Esophagus muscularis mucosa (tissue), 4 donors: ENCODE data around the gene SLC2A5. TPM values are rescaled to one million over a fixed set of nuclear protein-coding genes. Genes with fewer than 3 reads are reported as not detected.

Source experiments
- DNase-seq: peaks from one replicate; pipeline ENCODE4 v3.0.0-alpha.2; 2017; ENCODE audit errors: extremely low spot score
- H3K27ac ChIP-seq, 4 donors: fragments of 200-600 bp; sonication (generic); replicated peaks in 1 of 4; 1 replicate in 3 of 4; 2 replicates in 1 of 4; pipeline ENCODE4 v1.5.1; 2016 to 2019; ENCODE audit warnings: mild to moderate bottlenecking in 1 of 4
- H3K27me3 ChIP-seq, 4 donors: fragments of 200-600 bp; sonication (generic); one replicate each; pipeline versions ENCODE4 v1.5.1 to v1.6.0; 2016 to 2019
- H3K36me3 ChIP-seq, 4 donors: fragments of 200-600 bp; sonication (generic); one replicate each; pipeline ENCODE4 v1.5.1; 2016 to 2019
- H3K4me1 ChIP-seq, 4 donors: fragments of 200-600 bp; sonication (generic); one replicate each; pipeline ENCODE4 v1.5.1; 2016 to 2019
- H3K4me3 ChIP-seq, 4 donors: fragments of 200-600 bp; sonication (generic); 1 replicate in 2 of 4; 2 replicates in 2 of 4; pipeline ENCODE4 v1.5.1; 2016 to 2019; ENCODE audit warnings: mild to moderate bottlenecking in 4 of 4, moderate library complexity in 1 of 4
- H3K9me3 ChIP-seq, 4 donors: fragments of 200-600 bp; sonication (generic); 1 replicate in 3 of 4; 2 replicates in 1 of 4; pipeline ENCODE4 v1.5.1; 2016 to 2019
- EP300 ChIP-seq: sonication (generic); formaldehyde crosslinking; IDR thresholded peaks from one replicate; pipeline ENCODE4 v1.6.1; 2017; ENCODE audit warnings: antibody characterized with exemption
- POLR2A ChIP-seq: fragments of 450-650 bp; IDR thresholded peaks from one replicate; pipeline ENCODE4 v1.6.1; 2017; ENCODE audit warnings: antibody characterized with exemption, moderate library complexity, mild to moderate bottlenecking, low read depth
- POLR2AphosphoS5 ChIP-seq, 2 donors: sonication (generic); formaldehyde crosslinking; IDR thresholded peaks; one replicate each; pipeline ENCODE4 v1.6.1; 2017; ENCODE audit warnings: antibody characterized with exemption in 2 of 2
- WGBS: methylation state at CpG from one replicate; pipeline ENCODE4 v1.1.5; 2018; 5-methylcytosine and 5-hydroxymethylcytosine counted together
- intact Hi-C: fragments of 100-400 bp; cut with DNase I; formaldehyde crosslinking; loops from one replicate; pipeline ENCODE4 v1.15.1; 2023
- total RNA-seq, 4 donors: library from RNA; depleted of rRNA; stranded (reverse); fragments of >200 nt; gene quantifications; one replicate each; pipeline versions ENCODE4 v1.1.0 to v1.2.1, GENCODE V29; 2016
- TF ChIP-seq, protein P1 (sequence below), 3 experiments: fragments of 200-600 bp in 2 of 3; fragments of 450-650 bp in 1 of 3; sonication (generic) in 2 of 3; IDR thresholded peaks; one replicate each; pipeline ENCODE4 v1.5.1; 2017 to 2019; ENCODE audit warnings: antibody characterized with exemption in 3 of 3, mild to moderate bottlenecking in 2 of 3, moderate library complexity in 1 of 3

SLC2A5 gene
- total RNA-seq, 4 donors from 2014 or later, result 0.06 to 2.0 (median 0.57) TPM; not detected in 1

DNA sequence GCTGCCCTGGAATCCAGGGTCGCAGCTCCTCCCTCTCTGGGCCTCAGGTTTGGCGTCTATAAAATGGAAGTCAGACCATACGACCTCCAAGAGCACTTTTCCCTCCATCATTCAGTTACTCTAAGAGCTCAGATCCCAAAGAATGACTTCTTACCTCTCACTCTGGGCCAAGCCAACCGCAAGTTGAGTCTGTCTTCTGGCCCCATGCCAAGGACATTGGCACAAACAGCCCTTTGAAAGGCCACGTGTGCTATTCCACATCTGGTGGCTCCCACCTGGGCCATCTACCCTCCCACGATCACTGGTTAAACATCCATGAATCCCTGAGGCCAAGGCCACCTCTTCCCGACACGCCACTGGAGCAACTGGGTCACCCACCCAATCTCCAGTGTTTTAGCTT, 55.6 kb downstream of the SLC2A5 start:
- 83% methylated on average over 8 of the region's 8 CpGs for WGBS
- Histone ChIP-seq H3K27me3 (no peaks in the 10 kb centered on the region), H3K9me3 (no peaks in the 10 kb centered on the region), H3K4me3 (no peak overlapping the region), H3K27ac (no peak overlapping the region), H3K4me1 (peaks cover 0 to 10% (median 0%) of the 10 kb centered on the region in 4 donors), H3K36me3 (no peaks in the 10 kb centered on the region)
- TF ChIP-seq EP300, result no peak
- TF ChIP-seq POLR2AphosphoS5 (IDR thresholded peaks at IDR 0.05), result no peak
- no peak for TF ChIP-seq POLR2A
- TF ChIP-seq, protein P1, sequence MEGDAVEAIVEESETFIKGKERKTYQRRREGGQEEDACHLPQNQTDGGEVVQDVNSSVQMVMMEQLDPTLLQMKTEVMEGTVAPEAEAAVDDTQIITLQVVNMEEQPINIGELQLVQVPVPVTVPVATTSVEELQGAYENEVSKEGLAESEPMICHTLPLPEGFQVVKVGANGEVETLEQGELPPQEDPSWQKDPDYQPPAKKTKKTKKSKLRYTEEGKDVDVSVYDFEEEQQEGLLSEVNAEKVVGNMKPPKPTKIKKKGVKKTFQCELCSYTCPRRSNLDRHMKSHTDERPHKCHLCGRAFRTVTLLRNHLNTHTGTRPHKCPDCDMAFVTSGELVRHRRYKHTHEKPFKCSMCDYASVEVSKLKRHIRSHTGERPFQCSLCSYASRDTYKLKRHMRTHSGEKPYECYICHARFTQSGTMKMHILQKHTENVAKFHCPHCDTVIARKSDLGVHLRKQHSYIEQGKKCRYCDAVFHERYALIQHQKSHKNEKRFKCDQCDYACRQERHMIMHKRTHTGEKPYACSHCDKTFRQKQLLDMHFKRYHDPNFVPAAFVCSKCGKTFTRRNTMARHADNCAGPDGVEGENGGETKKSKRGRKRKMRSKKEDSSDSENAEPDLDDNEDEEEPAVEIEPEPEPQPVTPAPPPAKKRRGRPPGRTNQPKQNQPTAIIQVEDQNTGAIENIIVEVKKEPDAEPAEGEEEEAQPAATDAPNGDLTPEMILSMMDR (IDR thresholded peaks at IDR 0.05), result no peak
- intact Hi-C loops, result no loop called here
- DNase-seq, result no peak

DNA sequence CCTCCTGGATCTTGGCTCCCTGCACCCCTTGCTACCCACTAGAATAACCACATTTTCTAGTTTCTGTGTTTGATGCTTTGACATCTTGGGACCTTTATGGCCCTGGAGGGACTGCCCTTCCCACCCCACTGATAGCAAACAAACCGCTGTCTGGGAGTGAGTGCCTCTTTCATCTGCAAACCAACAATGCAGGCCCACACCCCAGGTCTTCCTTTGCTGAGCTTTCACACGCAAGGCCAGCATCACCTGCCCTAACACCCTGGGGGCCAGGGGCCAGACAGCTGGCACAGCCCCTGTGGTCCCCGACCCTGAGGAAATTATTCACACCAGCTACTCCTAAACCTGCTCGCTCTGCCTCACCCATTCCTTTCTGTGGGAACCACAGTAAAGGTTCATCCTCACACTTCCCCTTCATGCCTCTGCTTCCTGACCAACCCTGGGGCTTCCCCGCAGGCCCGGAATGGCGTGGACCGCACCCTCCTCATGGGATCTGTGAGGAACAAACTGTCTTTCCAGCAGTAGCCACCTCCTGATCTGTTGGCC, 58.6 kb downstream of the SLC2A5 start:
- no peak for DNase-seq
- 76% methylated on average over 7 of the region's 8 CpGs for WGBS
- TF ChIP-seq POLR2A (no peak), POLR2AphosphoS5 (IDR thresholded peaks at IDR 0.05) (peak; percentile 24 to 29), EP300 (no peak)
- TF ChIP-seq, protein P1 (IDR thresholded peaks at IDR 0.05), result no peak
- H3K4me3 ChIP-seq, result no peak overlapping the region
- H3K27ac ChIP-seq, result no peak overlapping the region
- no peaks in the 10 kb centered on the region for H3K9me3 ChIP-seq
- no peaks in the 10 kb centered on the region for H3K27me3 ChIP-seq
- H3K4me1 ChIP-seq, result peaks cover 0 to 10% (median 0%) of the 10 kb centered on the region in 4 donors
- intact Hi-C loops, result no loop called here
- no peaks in the 10 kb centered on the region for H3K36me3 ChIP-seq

DNA sequence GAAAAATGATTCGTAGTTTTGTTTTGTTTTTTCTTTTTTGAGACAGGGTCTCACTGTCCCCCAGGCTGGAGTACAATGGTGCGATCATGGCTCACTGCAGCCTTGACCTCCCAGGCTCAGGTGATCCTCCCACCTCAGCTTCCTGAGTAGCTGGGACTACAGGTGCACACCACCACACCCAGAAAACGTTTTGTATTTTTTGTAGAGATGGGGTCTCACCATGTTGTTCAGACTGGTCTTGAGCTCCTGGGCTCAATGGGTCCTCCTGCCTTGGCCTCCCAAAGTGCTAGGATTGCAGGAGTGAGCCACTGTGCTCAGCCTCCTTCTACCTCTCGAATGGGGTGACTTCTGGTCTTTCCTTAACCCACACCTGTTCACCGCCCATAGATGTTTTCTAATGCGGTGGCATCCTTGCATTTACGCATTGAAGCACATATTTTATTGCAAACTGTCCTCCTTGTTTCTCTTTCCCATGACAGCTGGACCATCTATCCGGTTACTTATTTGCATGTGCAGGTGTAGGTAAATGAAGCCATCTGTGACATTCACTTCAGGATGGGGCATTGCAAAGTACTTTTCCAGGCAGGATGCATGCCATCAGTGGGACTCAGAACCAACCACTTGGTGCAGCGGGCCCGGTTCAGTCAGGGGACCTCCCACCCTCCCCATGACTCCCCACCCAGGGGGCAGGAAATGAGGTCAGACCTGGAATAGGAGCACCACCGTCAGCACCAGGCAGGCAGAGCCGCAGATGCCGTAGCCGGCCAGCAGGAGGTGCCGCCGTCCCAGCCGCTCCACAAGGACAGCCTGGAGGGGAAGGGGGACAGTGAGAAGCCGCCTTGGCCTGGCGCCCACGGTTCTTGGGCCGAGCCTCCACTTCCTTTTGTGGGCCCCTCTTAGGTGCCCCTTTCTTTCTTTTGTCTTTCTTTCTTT, 59.7 kb downstream of the SLC2A5 start:
- H3K27ac ChIP-seq, result no peak overlapping the region
- no peaks in the 10 kb centered on the region for H3K36me3 ChIP-seq
- no peak for TF ChIP-seq EP300
- TF ChIP-seq, protein P1 (IDR thresholded peaks at IDR 0.05), result peak; percentile 48 to 61 (median 55)
- no peak overlapping the region for H3K4me3 ChIP-seq
- H3K9me3 ChIP-seq, result no peaks in the 10 kb centered on the region
- no peaks in the 10 kb centered on the region for H3K27me3 ChIP-seq
- no peak for DNase-seq
- peaks cover 0 to 17% (median 0%) of the 10 kb centered on the region in 4 donors for H3K4me1 ChIP-seq
- intact Hi-C loops, result loop anchor here (5.0 kb wide), 1 partner anchor 93 kb away; no protein-coding TSS in a partner anchor
- WGBS, result 62% methylated on average over 21 of the region's 21 CpGs

DNA sequence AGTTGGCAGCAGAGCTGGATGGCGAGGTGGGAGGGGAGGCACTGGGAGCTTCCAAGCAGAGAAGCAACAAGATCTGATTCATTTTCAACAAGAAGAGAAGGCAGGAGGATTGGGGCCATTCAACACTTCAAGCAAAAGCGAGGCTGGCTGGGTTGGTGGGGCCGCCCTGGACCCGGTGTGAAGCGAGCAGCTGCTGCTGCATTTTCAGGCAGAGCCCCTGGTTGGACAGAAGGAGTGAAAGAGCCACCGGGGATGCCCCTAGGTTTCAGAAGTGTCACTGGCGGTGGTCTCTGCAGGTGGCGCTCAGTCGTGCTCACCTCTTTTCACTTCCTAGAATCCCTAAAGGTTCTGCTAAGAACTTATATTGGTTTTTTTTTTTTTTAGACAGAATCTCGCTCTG, 61.2 kb downstream of the SLC2A5 start:
- Histone ChIP-seq H3K27me3 (no peaks in the 10 kb centered on the region), H3K4me1 (peaks cover 0 to 18% (median 0%) of the 10 kb centered on the region in 4 donors), H3K9me3 (no peaks in the 10 kb centered on the region), H3K4me3 (no peak overlapping the region), H3K27ac (no peak overlapping the region), H3K36me3 (no peaks in the 10 kb centered on the region)
- 94% methylated on average over 10 of the region's 10 CpGs for WGBS
- TF ChIP-seq, protein P1 (IDR thresholded peaks at IDR 0.05), result no peak
- TF ChIP-seq POLR2A (no peak), POLR2AphosphoS5 (IDR thresholded peaks at IDR 0.05) (no peak), EP300 (no peak)
- intact Hi-C loops, result loop anchor here (5.0 kb wide), 1 partner anchor 94 kb away; no protein-coding TSS in a partner anchor
- no peak for DNase-seq
